Stimulated activated CD4-positive, alpha-beta T cell treated with anti-CD3 and anti-CD28 coated beads, Interleukin-15, amount 100 ng/mL, for 48 hours (primary cell): ENCODE measurements around the gene RAB15.
"Not testable (repeated sequence)": the region's sequence is repeated elsewhere in the genome, so short reads cannot be mapped to it uniquely, and the experiment has no call there.

Experiments
- DNase-seq, 2 donors: peaks; one replicate each; pipeline ENCODE4 v3.0.0-alpha.2; 2020; ENCODE audit warnings: low read depth in 2 of 2

RAB15 gene

DNA sequence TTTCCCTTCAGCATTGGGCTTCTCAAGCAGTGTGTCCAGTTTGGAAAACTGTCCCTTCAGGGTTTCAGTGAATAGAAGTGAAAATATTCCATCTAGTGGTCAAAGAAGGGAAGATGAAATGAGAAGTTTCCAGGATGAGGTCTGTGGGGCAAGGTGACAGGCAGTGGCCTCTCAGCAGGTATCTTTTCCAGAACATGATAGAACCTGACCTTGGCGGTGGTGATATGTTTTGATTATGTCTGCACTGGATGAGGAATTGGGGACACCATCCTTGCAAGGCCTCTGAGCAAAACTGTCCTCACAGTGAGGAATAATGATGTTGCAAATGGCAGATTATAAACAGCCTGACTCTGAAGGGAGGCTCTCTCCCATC is 34.3 kb downstream of the RAB15 start:
- DNase-seq = no peak

GRCh38 chr14:64937171-64937820 is 34.8 kb downstream of the RAB15 start:
- DNase-seq = no peak

- DNase-seq = no peak
These were observed 36.6 kb downstream of the RAB15 start for GRCh38 chr14:64935508-64935907.

GRCh38 chr14:64934338-64934929 is 37.7 kb downstream of the RAB15 start:
- DNase-seq = no peak

DNA sequence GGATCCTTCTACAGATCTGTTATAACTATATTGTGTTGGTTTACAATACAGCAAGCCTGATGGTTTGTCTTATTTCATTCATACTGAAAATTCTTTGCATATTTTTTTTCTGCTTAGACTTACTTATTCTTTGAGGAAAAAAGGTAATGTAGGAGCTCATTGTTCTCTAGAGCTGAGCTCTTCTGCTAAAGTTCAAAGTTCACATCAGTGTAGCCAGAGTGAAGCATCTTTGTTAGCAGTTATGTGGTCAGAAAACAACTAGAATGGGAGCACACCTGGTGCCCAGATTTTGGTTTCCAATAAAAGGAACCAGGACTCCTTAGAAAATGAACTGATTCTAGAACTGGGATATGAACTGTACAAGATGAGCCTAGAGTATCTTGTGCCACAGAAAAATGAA is 39.9 kb downstream of the RAB15 start:
- no peak for DNase-seq

DNA sequence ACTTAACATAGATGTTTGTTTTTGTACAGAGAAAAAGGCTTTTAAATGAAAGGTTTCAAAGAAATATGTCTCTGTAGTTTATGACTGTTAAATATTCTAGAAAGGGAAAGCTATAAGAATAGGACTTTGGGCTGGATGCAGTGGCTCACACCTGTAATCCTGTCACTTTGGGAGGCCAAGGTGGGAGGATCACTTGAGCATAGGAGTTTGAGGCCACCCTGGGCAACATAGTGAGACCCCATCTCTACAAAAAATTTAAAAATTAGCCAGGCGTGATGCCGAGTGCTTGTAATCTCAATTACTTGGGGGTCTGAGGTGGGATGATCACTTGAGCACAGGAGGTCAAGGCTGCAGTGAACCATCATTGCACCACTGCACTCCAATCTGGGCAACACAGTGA is 41.0 kb downstream of the RAB15 start:
- DNase-seq = no peak

GRCh38 chr14:64930085-64930843 is 41.9 kb downstream of the RAB15 start:
- no peak for DNase-seq

DNA sequence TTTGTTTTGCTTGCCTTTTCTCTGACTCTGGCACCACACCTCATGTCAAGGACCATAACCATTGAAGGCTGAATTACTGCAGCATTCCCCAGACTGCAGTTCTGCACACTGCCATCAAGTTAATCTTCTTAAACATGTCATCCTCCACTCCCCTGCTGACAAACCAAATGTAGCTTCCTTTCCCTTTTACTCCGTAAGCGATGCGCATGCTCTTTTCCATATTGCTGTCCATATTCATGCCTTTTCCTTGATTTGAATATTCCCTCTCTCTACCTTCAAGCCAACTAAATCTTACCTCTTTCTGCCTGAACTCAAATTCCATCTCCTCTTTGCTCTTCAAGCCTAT is 43.1 kb downstream of the RAB15 start:
- DNase-seq = no peak

DNA sequence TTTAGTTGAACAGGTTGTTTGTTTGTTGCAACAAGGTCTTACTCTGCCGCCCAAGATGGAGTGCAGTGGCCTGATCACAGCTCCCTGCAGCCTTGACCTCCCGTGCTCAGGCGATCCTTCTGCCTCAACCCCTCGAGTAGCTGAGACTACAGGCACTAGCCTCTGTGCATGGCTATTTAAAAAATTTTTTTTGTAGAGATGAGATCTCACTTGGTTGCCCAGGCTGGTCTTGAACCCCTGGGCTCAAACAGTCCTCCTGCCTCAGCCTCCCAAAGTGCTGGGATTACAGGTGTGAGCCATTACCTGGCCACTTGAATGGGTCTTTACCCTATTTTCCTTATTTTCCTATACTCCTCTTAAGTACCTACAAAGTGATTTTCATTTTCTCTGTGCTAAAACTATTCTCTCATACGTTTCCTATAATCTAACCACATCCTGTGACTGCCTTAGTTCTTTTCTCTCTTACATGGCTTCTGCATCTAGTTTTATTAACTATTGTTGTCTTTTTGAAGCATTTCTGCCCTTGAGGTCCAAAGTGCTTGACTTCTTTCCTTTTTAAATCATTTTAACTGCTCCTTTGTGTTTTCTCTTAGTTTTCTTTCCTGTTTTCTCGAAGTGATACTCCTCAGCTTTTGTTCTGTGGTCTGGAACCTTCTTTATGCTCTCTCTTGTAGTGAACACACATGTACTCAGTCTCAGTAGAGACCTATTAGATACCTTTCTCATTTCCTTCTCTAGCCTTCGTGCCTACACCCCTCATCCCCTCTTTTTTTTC is 43.7 kb downstream of the RAB15 start:
- DNase-seq = no peak

- no peak for DNase-seq
These were observed 45.1 kb downstream of the RAB15 start for GRCh38 chr14:64927031-64927430.

DNA sequence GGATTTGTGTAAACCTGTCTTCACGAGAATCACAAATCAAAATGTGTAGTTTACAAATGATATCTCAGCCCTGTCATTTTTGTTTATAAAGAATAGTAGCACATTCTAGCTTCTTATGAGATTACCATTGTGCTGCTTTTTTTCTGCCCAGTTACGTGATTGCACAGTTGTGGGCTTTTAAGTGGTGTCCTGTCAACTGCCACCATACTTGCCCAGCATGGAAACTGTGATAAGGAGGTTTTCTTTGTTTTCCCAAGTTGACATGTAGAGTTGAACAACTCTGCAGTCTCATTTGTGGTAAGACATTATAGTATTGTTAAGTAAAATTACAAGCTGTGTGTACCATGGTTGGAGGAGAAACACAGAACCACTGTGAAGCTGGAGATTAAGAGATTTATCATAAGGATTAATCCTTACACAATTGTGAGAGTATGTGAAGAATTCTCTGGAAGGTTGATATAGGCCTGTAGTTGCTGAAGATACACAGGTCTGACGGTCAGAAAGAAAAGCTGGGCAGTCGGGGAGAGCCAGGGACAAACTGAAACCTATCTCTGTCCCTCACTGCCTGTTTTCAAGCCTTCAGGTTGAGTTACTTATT is 45.6 kb downstream of the RAB15 start:
- no peak for DNase-seq

- DNase-seq = no peak
These were observed 49.1 kb downstream of the RAB15 start for GRCh38 chr14:64923015-64923414.

- no peak for DNase-seq
These were observed 51.7 kb downstream of the RAB15 start for GRCh38 chr14:64920465-64920864.

DNA sequence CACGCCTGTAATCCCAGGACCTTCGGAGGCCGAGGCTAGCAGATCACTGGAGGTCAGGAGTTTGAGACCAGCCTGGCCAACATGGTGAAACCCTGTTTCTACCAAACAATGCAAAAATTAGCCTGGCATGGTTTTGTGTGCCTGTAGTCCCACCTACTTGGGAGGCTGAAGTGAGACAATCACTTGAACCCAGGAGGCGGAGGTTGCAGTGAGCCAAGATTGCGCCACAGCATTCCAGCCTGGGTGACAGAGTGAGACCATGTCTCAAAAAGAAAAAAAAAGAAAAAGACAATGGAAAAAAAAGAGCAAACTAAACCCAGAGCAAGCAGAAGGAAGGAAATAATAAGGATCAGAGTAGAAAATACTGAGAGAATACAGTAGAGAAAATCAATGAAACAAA is 52.5 kb downstream of the RAB15 start:
- no peak for DNase-seq

DNA sequence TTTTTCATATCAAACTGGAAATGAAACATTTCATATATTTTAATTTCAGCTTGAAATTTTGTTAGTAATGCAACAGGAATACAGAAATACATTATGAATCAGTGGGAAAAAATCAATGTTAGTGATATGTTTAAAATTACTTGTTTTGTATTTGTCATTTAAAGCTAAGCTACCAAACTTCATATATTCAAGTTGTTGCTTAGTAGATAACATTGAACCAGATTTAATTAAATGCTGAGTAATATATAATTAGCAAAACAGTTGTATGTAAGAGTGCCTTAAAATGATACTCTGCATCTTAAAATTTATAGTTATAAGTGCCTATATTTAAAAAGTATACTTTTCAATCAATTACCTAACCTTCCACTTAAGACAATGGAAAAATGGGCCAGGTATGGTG is 52.9 kb downstream of the RAB15 start:
- no peak for DNase-seq

GRCh38 chr14:64918216-64918615 is 53.9 kb downstream of the RAB15 start:
- no peak for DNase-seq

DNA sequence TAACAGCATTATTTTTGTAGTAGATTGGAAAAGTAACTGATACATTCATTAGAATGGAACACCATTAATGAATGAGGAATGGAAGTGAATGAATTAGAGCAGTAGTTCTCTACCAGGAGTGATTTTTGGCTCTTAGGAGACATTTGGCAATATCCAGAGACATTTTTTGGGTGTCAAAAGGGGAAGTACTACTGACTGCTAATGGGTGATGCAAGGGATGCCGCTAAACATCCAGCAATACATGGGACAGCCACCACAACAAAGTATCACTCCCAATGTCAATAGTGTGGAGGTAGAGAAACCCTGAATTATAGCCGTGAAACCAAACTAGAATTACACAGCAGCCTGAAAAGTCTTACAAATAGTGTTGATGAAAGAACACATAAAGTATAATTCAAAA is 56.3 kb downstream of the RAB15 start:
- no peak for DNase-seq

DNA sequence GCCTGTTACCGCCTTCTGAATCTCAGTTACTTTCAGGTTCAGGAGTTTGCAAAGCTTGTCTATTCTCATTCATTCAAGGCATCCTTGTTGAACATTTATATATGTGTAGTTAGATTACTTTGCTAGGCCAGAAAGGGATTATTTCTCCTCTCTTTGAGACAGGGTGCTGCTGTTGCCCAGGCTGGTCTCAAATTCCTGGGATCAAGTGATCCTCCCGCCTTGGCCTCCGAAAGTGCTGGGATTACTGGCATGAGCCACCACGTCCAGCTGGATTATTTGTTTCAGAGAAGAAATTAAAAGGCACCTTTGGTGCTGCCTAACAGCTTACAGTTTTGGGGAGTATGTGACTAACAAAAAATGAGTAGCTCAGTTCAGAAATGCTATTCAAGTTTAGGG is 57.1 kb downstream of the RAB15 start:
- DNase-seq = no peak

DNA sequence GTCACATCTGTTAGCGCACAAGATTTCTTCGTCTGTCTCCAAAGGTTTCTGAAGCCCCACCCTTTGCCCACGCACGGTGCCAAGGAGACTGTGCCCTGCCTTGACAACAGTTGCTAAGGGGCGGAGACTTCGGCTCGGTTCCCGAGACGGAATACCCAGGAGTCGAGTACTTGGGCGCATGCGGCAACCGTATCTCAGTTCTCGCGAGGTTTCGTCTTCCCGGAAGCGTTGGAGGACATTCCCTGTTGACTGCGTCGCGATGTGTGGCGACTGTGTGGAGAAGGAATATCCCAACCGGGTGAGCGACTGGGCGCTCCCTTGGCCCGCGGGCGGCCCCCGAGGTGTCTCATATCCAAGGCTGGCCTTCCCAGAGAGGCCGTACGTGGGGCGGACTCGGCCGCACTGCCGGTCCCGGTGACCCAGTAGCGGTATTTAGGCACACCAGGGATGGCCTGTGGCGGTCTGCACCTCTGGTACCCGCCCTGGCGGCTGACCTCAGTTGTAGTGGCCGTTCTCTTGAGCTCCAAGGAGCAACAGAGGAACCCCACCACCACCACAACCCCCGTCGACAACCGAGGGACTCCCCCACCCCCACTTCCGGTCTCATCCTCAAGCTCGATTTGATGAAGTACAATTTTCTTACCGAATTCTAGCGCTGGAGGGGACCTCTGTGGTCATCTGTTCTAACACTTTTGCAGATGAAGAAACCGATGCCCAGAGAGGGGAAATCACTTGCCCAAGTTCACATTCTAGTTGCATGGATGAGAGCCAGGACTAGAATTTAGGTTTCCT is 57.7 kb downstream of the RAB15 start, which contains the start of gene CHURC1:
Gene CHURC1 (plus strand): TSS at position 219 of the 792 bp plus-strand sequence. CDS start 41 bp downstream, at position 260.
- peak; percentile 94 to 97 for DNase-seq

DNA sequence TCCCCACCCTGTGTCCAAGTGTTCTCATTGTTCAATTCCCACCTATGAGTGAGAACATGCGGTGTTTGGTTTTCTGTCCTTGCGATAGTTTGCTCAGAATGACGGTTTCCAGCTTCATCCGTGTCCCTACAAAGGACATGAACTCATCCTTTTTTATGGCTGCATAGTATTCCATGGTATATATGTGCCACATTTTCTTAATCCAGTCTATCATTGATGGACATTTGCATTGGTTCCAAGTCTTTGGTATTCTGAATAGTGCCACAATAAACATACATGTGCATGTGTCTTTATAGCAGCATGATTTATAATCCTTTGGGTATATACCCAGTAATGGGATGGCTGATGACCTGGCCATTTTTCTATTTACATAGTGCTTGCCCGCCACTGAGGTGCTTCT is 58.7 kb downstream of the RAB15 start:
- not testable (repeated sequence) for DNase-seq

DNA sequence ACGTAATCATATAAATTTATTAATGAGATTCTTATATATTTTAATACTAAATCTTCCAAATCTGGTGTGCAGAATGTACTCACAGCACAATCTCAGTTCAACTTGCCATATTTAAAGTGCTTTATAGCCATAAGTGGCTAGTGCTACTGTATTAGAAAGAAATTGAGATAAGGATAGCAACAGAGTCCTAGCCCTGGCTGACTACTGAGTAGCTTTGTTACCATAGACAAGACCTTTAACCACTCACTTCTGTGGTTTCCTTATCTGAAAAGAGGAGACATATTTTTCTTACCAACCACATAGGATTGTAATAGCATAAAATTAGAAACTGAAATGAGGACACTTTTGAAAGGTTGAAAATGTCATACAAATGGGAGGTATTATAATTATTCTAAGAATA is 59.9 kb downstream of the RAB15 start:
- no peak for DNase-seq
